SU-DHL-6 (cell line): Measurements from ENCODE around the gene ANP32A.

Experiments used
- H2AFZ ChIP-seq: fragments of 200-600 bp; sonication (generic); 2 replicates; pipeline ENCODE4 v1.6.1; 2014; ENCODE audit warnings: low read depth, mild to moderate bottlenecking, moderate library complexity, mixed read lengths, antibody characterized with exemption, low read length; ENCODE audit not compliant: severe bottlenecking
- H3F3A ChIP-seq: fragments of 200-600 bp; shearing (Covaris generic); 2 replicates; pipeline ENCODE4 v1.6.0; 2016; ENCODE audit warnings: antibody characterized with exemption, mild to moderate bottlenecking; ENCODE audit not compliant: insufficient read depth
- H3K27ac ChIP-seq: fragments of 200-600 bp; sonication (generic); 2 replicates; pipeline ENCODE4 v1.5.1; 2016; ENCODE audit warnings: low read depth, mild to moderate bottlenecking, low read length, moderate library complexity, mixed read lengths
- H3K27me3 ChIP-seq: fragments of 200-600 bp; sonication (generic), shearing (Covaris generic); 2 replicates; pipeline ENCODE4 v1.6.0; 2014; ENCODE audit warnings: mild to moderate bottlenecking, low read length
- H3K36me3 ChIP-seq: fragments of 200-600 bp; sonication (generic); 2 replicates; pipeline ENCODE4 v1.6.1; 2014; ENCODE audit warnings: mild to moderate bottlenecking, low read length, mixed read lengths
- H3K4me2 ChIP-seq: fragments of 300-600, 200-600 bp; shearing (Covaris generic), sonication (generic); 2 replicates; pipeline ENCODE4 v1.6.0; 2014; ENCODE audit warnings: low read length, low read depth, mild to moderate bottlenecking; ENCODE audit not compliant: poor library complexity, severe bottlenecking
- H3K4me3 ChIP-seq: fragments of 200-600 bp; sonication (generic); 2 replicates; pipeline ENCODE4 v1.5.1; 2014; ENCODE audit warnings: antibody characterized with exemption, low read length, mild to moderate bottlenecking, mixed read lengths; ENCODE audit not compliant: insufficient read depth, poor library complexity, severe bottlenecking
- H3K79me2 ChIP-seq: fragments of 200-600 bp; sonication (generic); 2 replicates; pipeline ENCODE4 v1.6.1; 2014; ENCODE audit warnings: mild to moderate bottlenecking, low read length, moderate library complexity; ENCODE audit not compliant: insufficient read depth
- H3K9ac ChIP-seq: fragments of 200-600 bp; sonication (generic); 2 replicates; pipeline ENCODE4 v1.7.0; 2014; ENCODE audit warnings: mild to moderate bottlenecking, low read length
- H3K9me2 ChIP-seq: fragments of 200-600 bp; sonication (generic); replicated peaks from 2 replicates; pipeline ENCODE4 v1.6.1; 2014; ENCODE audit warnings: low read length; ENCODE audit not compliant: insufficient read depth
- H3K9me3 ChIP-seq: fragments of 200-600 bp; sonication (generic); 2 replicates; pipeline ENCODE4 v1.6.1; 2014; ENCODE audit warnings: low read length, mixed read lengths; ENCODE audit not compliant: insufficient read depth
- H4K20me1 ChIP-seq: fragments of 200-600 bp; sonication (generic); 2 replicates; pipeline ENCODE4 v1.6.1; 2014; ENCODE audit warnings: low read depth, mild to moderate bottlenecking, antibody characterized with exemption, low read length, moderate library complexity, mixed read lengths
- CTCF ChIP-seq: fragments of 200-600 bp; sonication (generic); IDR thresholded peaks from one replicate; pipeline ENCODE4 v1.5.1; 2017; ENCODE audit warnings: antibody characterized with exemption, mild to moderate bottlenecking, low read length, moderate library complexity; ENCODE audit not compliant: insufficient read depth, poor library complexity, severe bottlenecking
- EZH2phosphoT487 ChIP-seq: fragments of 200-600 bp; sonication (generic), shearing (Covaris generic); conservative IDR thresholded peaks from 2 replicates; pipeline ENCODE4 v1.6.1; 2018; ENCODE audit warnings: mild to moderate bottlenecking, antibody characterized with exemption, low read length, moderate library complexity, mixed read lengths

ANP32A gene

DNA sequence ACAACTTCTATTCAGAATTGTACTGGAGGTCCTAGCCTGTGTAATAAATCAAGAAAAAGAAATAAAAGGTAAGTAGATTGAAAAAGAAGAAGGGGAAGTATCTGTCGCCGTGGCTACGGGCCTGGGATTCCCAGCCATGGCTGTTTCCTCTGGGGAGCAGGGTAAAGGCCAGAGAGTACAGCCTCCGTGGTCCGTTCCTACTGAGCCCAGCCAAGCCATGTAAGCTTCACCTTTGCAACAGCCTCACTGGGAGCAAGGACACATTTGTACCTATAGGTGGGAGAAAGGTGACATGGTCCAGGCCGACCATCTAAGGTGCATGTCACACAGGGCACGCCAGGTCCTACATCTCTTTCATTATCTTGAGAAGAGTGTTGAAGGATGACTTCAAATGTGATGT is 71.3 kb downstream of the ANP32A start:
- Histone ChIP-seq H3K36me3 (no peaks in the 10 kb centered on the region), H3K9ac (no peak overlapping the region), H3K27ac (no peak overlapping the region), H3F3A (no peaks in the 10 kb centered on the region), H3K9me3 (no peaks in the 10 kb centered on the region), H3K79me2 (no peaks in the 10 kb centered on the region), H3K4me2 (no peak overlapping the region), H3K27me3 (no peaks in the 10 kb centered on the region), H2AFZ (no peak overlapping the region), H4K20me1 (no peaks in the 10 kb centered on the region), H3K4me3 (no peak overlapping the region), H3K9me2 (no peaks in the 10 kb centered on the region)
- TF ChIP-seq EZH2phosphoT487 = no peak
- TF ChIP-seq CTCF = no peak

- no peak for TF ChIP-seq EZH2phosphoT487
- no peak for TF ChIP-seq CTCF
- Histone ChIP-seq H2AFZ (no peak overlapping the region), H3K27me3 (no peaks in the 10 kb centered on the region), H3K9ac (no peak overlapping the region), H3K27ac (no peak overlapping the region), H4K20me1 (no peaks in the 10 kb centered on the region), H3K79me2 (no peaks in the 10 kb centered on the region), H3K9me3 (no peaks in the 10 kb centered on the region), H3K36me3 (no peaks in the 10 kb centered on the region), H3K4me3 (no peak overlapping the region), H3K9me2 (no peaks in the 10 kb centered on the region), H3K4me2 (no peak overlapping the region), H3F3A (no peaks in the 10 kb centered on the region)
Measured at GRCh38 chr15:68743256-68743655, 77.4 kb downstream of the ANP32A start.

DNA sequence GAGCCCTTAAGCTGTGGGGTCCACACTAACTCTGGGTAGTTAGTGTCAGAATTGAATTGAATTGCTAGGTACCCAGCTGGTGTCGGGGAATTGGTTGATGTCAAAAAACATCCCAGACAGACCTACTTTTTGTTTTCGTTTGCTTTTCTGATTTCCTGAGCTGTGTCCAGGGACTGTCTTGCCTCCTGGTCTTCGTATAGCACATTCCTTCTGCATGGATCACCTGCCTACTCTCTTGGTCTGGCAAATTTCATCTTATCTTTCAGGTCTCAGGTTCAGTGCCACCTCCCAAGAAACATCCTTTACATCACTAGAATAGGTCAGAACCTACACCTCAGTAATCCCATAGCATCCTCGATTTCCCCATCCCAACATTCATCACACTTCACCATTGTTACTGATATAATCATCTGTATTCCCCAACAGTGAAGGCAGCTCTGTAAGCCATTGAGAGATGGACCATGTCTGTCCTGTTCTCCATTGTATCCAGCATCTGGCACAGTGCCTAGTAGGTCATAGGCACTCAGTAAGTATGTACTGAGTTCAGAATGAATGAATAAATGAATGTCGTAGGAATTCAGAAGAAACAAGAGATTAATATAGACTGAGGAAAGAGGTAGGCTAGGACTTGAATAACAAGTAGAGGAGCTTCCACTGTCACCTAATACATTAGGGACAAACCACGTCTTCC is 81.2 kb downstream of the ANP32A start:
- no peaks in the 10 kb centered on the region for H4K20me1 ChIP-seq
- no peak overlapping the region for H2AFZ ChIP-seq
- H3K9me2 ChIP-seq = no peaks in the 10 kb centered on the region
- no peaks in the 10 kb centered on the region for H3K27me3 ChIP-seq
- H3K36me3 ChIP-seq = no peaks in the 10 kb centered on the region
- no peak overlapping the region for H3K4me2 ChIP-seq
- TF ChIP-seq EZH2phosphoT487 (no peak), CTCF (no peak)
- H3K79me2 ChIP-seq = no peaks in the 10 kb centered on the region
- H3K27ac ChIP-seq = no peak overlapping the region
- H3F3A ChIP-seq = no peaks in the 10 kb centered on the region
- H3K9ac ChIP-seq = no peak overlapping the region
- no peak overlapping the region for H3K4me3 ChIP-seq
- no peaks in the 10 kb centered on the region for H3K9me3 ChIP-seq
